Tibial nerve (tissue), 4 donors: Measurements from ENCODE around the gene CYP2A13.

Source experiments
- CTCF ChIP-seq, 5 experiments: fragments of 200-600 bp in 3 of 5; fragments of 450-650 bp in 2 of 5; sonication (generic) in 3 of 5; IDR thresholded peaks; one replicate each; pipeline ENCODE4 v1.5.1; 2016 to 2019; ENCODE audit warnings: antibody characterized with exemption in 5 of 5, mild to moderate bottlenecking in 3 of 5, moderate library complexity in 2 of 5
- EP300 ChIP-seq, 2 donors: sonication (generic); formaldehyde crosslinking; IDR thresholded peaks; one replicate each; pipeline ENCODE4 v1.6.1; 2017; ENCODE audit warnings: antibody characterized with exemption in 2 of 2, mild to moderate bottlenecking in 1 of 2
- POLR2A ChIP-seq, 2 donors: fragments of 450-650 bp; IDR thresholded peaks; one replicate each; pipeline ENCODE4 v1.6.1; 2017; ENCODE audit warnings: antibody characterized with exemption in 2 of 2, mild to moderate bottlenecking in 2 of 2, moderate library complexity in 2 of 2

GRCh38 chr19:41114132-41114531 is 25.9 kb downstream of the CYP2A13 start, which contains the start of gene CYP2F1:
- no peak for TF ChIP-seq CTCF (IDR thresholded peaks at IDR 0.05)
- TF ChIP-seq POLR2A (IDR thresholded peaks at IDR 0.05) = no peak
- no peak for TF ChIP-seq EP300 (IDR thresholded peaks at IDR 0.05)
